IPS-NIHi7 (cell line): Measurements from ENCODE around the gene SPOPL.
A peak's percentile ranks its signal among the peaks of the same experiment; 100 is the strongest.
"Not testable (repeated sequence)": the region's sequence is repeated elsewhere in the genome, so short reads cannot be mapped to it uniquely, and the experiment has no call there.

Source experiments
- DNase-seq: peaks from one replicate; pipeline ENCODE4 v3.0.0; 2012; ENCODE audit warnings: mixed read lengths; ENCODE audit errors: extremely low spot score

SPOPL gene

DNA sequence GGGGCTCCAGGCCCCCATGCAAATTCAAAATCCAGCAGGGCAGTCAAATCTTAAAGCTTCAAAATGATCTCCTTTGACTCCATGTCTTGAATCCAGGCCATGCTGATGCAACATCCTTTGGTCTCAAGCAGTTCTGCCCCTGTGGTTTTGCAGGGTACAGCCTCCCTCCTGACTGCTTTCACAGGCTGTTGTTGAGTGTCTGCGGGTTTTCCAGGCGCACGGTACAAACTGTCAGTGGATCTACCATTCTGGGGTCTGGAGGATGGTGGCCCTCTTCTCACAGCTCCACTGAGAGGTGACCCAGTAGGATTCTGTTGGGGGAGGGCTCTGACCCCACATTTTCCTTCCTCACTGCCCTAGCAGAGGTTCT lies 22.1 kb downstream of the SPOPL start:
- not testable (repeated sequence) for DNase-seq

DNA sequence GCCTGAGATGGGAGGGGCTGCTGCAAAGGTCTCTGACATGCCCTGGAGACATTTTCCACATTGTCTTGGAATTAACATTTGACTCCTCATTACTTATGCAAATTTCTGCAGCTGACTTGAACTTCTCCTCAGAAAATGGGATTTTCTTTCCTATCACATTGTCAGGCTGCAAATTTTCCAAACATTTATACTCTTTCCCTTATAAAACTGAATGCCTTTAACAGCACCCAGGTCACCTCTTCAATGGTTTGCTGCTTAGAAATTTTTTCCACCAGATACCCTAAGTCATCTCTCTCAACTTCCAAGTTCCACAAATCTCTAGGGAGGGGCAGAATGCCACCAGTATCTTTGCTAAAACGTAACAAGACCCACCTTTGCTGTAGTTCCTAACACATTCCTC lies 22.8 kb downstream of the SPOPL start:
- not testable (repeated sequence) for DNase-seq

GRCh38 chr2:138531913-138532312 lies 30.3 kb downstream of the SPOPL start:
- DNase-seq, result peak; percentile 10

DNA sequence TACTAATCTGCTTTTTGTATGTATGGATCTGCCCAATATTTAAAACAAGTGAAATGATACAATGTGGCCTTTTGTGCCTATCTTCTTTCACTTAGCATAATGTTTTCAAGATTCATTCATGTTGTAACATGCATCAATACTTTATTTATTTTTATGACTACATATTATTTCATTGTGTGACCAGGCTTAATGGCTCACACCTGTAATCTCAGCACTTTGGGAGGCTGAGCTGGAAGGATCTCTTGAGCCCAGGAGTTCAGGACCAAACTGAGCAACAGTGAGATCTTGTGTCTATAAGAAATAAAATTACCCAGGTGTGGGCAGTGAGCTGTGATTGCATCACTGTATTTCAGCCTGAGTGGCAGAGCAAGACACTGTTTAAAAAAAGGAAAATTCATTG lies 33.2 kb downstream of the SPOPL start:
- DNase-seq, result no peak

GRCh38 chr2:138536302-138536701 lies 34.7 kb downstream of the SPOPL start:
- DNase-seq, result peak; percentile 14

GRCh38 chr2:138536740-138537139 lies 35.2 kb downstream of the SPOPL start:
- no peak for DNase-seq

GRCh38 chr2:138537170-138537915 lies 35.8 kb downstream of the SPOPL start:
- DNase-seq, result no peak

- not testable (repeated sequence) for DNase-seq
Observed at GRCh38 chr2:138544206-138544605, 42.6 kb downstream of the SPOPL start.

- no peak for DNase-seq
Observed at GRCh38 chr2:138548796-138549195, 47.2 kb downstream of the SPOPL start.

DNA sequence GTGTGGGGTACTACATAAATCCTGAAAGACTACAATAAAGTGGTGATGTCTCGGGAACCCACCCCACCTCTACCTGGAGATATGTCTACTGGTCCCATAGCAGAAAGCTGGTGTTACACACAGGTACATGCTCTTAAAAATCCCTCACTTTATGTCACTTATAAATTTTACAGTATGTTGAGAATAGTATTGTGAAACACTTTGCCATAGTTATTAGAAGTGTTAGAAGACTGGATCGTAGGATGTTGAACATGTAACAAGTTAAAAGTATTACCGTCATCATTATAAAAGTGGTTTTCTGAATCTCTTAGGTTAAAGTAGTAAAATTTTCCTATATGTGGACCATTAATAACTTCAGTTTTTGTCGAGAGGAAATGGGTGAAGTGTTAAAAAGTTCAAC lies 48.6 kb downstream of the SPOPL start:
- DNase-seq, result no peak

DNA sequence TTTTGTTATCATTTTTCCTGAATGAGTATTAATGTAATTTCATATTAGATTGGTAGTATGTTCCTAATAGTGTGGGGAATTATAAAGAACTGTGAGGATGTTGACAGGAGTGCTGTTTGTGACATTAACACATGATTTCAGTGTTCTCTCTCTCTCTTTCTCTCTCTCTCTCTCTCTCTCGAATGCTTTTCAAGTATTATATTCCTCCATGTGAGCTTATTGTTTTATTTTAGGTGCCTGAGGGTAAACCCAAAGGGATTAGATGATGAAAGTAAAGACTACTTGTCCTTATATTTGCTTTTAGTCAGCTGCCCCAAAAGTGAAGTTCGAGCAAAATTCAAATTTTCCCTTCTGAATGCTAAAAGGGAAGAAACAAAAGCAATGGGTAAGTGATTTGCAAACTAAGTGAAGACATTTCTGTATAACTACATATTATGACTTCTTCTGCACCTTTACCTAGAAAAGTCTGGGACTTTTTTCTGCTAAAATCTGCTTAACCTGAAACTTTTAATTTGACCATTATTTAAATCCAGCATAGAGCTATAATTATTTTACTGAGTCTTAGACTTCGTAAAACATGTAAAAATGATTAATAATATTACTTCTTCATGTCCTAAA lies 49.2 kb downstream of the SPOPL start:
- DNase-seq, result no peak

GRCh38 chr2:138554123-138554522 lies 52.6 kb downstream of the SPOPL start:
- DNase-seq, result no peak

DNA sequence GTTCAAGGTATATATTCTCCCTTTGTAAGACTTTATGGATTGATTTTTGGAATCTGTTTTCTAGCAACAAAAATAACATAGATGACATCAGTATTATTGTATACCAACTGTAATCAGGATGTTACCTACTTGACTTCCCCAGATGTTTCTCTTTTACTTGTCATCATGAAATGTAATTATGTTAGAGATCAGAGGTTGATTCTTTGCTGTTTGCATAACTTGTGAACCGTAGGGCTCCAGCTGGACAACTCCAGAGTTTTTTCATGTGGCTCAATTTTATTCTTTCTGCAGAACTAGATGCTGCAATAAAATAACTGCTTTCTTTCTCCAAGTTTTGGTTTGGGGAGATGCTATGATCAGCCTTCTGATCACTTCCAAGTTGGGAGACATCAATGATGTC lies 58.1 kb downstream of the SPOPL start:
- DNase-seq, result no peak

- DNase-seq, result no peak
Observed at GRCh38 chr2:138564586-138565229, 63.1 kb downstream of the SPOPL start.

DNA sequence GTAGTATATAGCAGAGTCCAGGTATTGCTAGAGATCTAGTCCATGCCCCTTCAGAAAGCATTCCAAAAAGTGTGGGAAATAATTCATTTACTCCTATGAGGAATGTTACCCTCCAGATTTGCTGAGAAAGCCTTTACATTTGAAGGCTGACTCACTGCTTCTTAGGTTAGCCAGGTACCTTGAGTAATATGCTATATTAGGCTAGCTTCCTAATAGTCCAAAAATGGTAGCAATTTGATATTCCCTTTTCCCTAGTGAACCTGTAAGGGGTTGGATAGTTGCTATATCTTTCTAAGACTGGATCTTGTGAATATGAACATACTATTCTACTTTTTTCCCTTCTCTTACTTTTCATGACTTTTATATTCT lies 63.6 kb downstream of the SPOPL start:
- DNase-seq, result no peak

GRCh38 chr2:138572318-138572717 lies 70.7 kb downstream of the SPOPL start:
- no peak for DNase-seq

- no peak for DNase-seq
Observed at GRCh38 chr2:138577066-138577465, 75.5 kb downstream of the SPOPL start.

GRCh38 chr2:138579556-138579955 lies 78.0 kb downstream of the SPOPL start:
- DNase-seq, result no peak

- DNase-seq, result no peak
Observed at GRCh38 chr2:138581909-138582308, 80.3 kb downstream of the SPOPL start.

DNA sequence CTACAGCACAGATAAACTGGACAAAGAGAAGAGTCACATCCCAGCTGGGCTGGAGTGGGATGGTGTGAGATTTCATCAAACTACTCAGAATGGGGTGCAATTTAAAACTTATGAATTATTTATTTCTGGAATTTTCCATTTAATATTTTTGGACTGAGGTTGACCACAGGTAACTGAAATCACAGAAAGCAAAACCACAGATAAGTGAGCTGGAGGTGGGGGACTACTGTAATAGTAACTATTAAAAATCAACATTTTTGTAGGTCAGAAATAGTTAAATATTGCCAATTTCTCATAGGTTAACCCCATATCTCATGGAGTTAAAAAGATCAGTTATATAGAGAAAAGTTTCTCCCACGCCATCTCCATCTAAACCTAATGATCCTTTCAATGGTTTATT lies 88.1 kb downstream of the SPOPL start:
- no peak for DNase-seq

DNA sequence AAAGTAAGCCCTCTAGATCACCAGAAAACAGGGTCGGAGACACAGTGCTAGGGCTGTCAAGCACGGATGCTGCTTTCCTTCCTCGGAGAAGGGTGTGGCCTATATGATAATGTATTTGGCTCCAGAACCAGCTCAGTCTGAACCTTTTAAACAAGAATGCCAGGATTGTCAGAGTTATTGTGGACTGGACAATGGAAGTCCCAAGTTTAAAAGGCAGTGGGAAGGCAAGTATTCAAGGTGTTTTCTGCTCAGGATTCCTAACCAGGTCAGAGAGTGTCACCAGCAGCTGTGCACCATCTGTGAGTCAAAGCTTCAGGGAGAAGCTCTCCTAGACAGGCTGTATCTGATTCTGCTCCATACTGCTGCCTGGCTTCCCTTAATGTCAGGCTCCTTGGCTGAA lies 94.8 kb downstream of the SPOPL start:
- DNase-seq, result no peak

DNA sequence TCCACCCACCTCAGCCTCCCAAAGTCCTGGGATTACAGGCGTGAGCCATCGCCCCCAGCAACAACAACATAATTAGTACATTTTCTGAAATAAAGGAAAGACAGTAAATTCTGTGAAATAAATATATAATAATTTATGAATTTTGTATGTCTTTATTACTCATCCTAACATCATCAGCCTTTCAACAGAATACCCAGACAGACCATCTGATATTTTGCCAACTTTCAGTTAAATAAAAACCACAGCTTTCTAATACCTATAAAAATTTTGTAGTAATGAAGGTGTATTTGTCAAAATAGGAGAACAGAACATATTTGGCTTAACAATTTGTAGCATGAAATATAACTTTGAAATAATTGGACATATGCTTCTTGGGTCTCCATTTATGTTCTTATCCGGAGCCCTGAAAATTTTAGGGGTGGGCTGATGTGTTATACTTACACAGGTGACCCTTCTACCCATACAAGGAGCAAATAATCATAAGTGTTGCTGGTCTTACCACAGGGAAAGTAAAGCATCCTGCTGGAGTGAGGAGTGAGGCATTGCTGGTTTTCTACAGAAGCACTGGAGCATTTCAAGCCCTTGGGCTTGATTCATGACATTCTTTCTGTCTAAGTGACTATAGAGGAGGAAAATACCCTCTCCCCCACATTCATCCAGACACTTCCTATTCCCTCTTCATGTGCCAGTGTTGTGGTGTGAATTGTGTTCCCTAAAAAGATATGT lies 99.3 kb downstream of the SPOPL start:
- no peak for DNase-seq
